GM19467 (cell line): ENCODE data around the gene NAPA.
"Not testable (repeated sequence)": the region's sequence is repeated elsewhere in the genome, so short reads cannot be mapped to it uniquely, and the experiment has no call there.

ENCODE experiments used
- ATAC-seq: cut with Tn5 transposase; IDR thresholded peaks from one replicate; pipeline ENCODE4 v1.9.1; 2021; ENCODE audit warnings: mild to moderate bottlenecking, moderate library complexity; ENCODE audit not compliant: unreplicated experiment

The NAPA gene

GRCh38 chr19:47487551-47488515 lies 27.0 kb downstream of the NAPA start:
- ATAC-seq, result no peak

GRCh38 chr19:47486900-47487299 lies 28.0 kb downstream of the NAPA start:
- no peak for ATAC-seq

GRCh38 chr19:47486220-47486619 lies 28.6 kb downstream of the NAPA start:
- not testable (repeated sequence) for ATAC-seq

- ATAC-seq, result no peak
These were observed 29.7 kb downstream of the NAPA start for GRCh38 chr19:47485210-47485609.

- ATAC-seq, result peak; percentile 63
These were observed 30.8 kb downstream of the NAPA start, which contains the start of gene KPTN for GRCh38 chr19:47483800-47484690. TSS of gene KPTN (minus strand) at chr19:47484219. CDS start at chr19:47484160, 59 bp downstream.

- no peak for ATAC-seq
These were observed 31.7 kb downstream of the NAPA start for GRCh38 chr19:47483200-47483599.

- no peak for ATAC-seq
These were observed 33.3 kb downstream of the NAPA start for GRCh38 chr19:47481460-47482052.

- no peak for ATAC-seq
These were observed 34.2 kb downstream of the NAPA start for GRCh38 chr19:47480658-47481057.

- ATAC-seq, result no peak
These were observed 35.0 kb downstream of the NAPA start for GRCh38 chr19:47479701-47480503.

GRCh38 chr19:47476438-47476972 lies 38.4 kb downstream of the NAPA start:
- no peak for ATAC-seq

- no peak for ATAC-seq
These were observed 39.4 kb downstream of the NAPA start for GRCh38 chr19:47475465-47475864.

GRCh38 chr19:47473336-47473735 lies 41.5 kb downstream of the NAPA start:
- no peak for ATAC-seq

GRCh38 chr19:47471733-47472457 lies 43.0 kb downstream of the NAPA start, which contains the start of gene SLC8A2:
TSS of gene SLC8A2 (minus strand) at chr19:47471893. CDS start at chr19:47466403, 5,490 bp downstream.
- no peak for ATAC-seq

GRCh38 chr19:47471381-47471732 lies 43.5 kb downstream of the NAPA start:
- ATAC-seq, result no peak

GRCh38 chr19:47470447-47471195 lies 44.2 kb downstream of the NAPA start:
- ATAC-seq, result no peak

- ATAC-seq, result no peak
These were observed 45.1 kb downstream of the NAPA start for GRCh38 chr19:47469719-47470118.

GRCh38 chr19:47469363-47469700 lies 45.5 kb downstream of the NAPA start:
- no peak for ATAC-seq

- no peak for ATAC-seq
These were observed 46.9 kb downstream of the NAPA start for GRCh38 chr19:47467914-47468313.

- ATAC-seq, result no peak
These were observed 48.9 kb downstream of the NAPA start for GRCh38 chr19:47465957-47466356.
